Testis (tissue), 2 donors: Measurements from ENCODE around the gene FSCN2.

Experiments
- POLR2A ChIP-seq: fragments of 450-650 bp; IDR thresholded peaks from one replicate; pipeline ENCODE4 v1.6.1; 2017; ENCODE audit warnings: antibody characterized with exemption, mild to moderate bottlenecking, moderate library complexity
- TF ChIP-seq, protein P1 (sequence below), 3 experiments: fragments of 450-650 bp in 2 of 3; fragments of 200-600 bp in 1 of 3; sonication (generic) in 1 of 3; IDR thresholded peaks; one replicate each; pipeline ENCODE4 v1.5.1; 2016 to 2019; ENCODE audit warnings: antibody characterized with exemption in 3 of 3, mild to moderate bottlenecking in 2 of 3, moderate library complexity in 1 of 3

DNA sequence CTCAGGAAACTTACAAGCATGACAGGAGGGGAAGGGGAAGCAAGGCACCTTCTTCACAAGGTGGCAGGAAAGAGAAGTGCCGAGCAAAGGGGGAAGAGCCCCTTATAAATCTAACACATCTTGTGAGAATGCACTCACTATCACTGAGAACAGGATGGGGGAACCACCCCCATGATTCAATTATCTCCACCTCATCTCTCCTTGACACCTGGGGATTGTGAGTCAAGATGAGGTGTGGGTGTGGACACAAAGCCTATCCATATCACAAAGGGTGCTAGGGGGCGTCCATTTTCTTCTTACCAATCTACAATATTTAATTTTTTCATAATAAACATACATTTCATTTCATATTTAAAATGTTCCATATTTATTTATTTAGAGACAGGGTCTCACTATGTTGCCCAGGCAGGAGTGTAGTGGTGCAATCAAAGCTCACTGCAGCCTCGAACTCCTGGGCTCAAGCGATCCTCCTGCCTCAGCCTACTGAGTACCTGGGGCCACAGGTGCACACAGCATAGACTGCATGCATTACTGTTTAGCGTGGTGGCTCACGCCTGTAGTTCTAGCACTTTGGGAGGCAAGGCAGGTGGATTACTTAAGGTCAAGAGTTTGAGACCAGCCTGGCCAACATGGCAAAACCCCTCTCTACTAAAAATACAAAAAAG lies 50.5 kb downstream of the FSCN2 start:
- TF ChIP-seq, protein P1, sequence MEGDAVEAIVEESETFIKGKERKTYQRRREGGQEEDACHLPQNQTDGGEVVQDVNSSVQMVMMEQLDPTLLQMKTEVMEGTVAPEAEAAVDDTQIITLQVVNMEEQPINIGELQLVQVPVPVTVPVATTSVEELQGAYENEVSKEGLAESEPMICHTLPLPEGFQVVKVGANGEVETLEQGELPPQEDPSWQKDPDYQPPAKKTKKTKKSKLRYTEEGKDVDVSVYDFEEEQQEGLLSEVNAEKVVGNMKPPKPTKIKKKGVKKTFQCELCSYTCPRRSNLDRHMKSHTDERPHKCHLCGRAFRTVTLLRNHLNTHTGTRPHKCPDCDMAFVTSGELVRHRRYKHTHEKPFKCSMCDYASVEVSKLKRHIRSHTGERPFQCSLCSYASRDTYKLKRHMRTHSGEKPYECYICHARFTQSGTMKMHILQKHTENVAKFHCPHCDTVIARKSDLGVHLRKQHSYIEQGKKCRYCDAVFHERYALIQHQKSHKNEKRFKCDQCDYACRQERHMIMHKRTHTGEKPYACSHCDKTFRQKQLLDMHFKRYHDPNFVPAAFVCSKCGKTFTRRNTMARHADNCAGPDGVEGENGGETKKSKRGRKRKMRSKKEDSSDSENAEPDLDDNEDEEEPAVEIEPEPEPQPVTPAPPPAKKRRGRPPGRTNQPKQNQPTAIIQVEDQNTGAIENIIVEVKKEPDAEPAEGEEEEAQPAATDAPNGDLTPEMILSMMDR (IDR thresholded peaks at IDR 0.05) = no peak
- TF ChIP-seq POLR2A = no peak
